Activated CD4-positive, alpha-beta T cell treated with anti-CD3 and anti-CD28 coated beads, Interleukin-2, amount 50 U/mL, for 48 hours (primary cell): ENCODE data around the gene ANK2.
"Not testable (repeated sequence)": the region's sequence is repeated elsewhere in the genome, so short reads cannot be mapped to it uniquely, and the experiment has no call there.

Experiments used
- DNase-seq, 2 experiments: peaks; one replicate each; pipeline ENCODE4 v3.0.0-alpha.2; 2020

Gene ANK2

GRCh38 chr4:113052379-113052951 lies 3.0 kb downstream of the ANK2 start:
- DNase-seq: no peak

- no peak for DNase-seq
These were observed 4.4 kb downstream of the ANK2 start for GRCh38 chr4:113053883-113054282.

GRCh38 chr4:113056318-113056717 lies 6.9 kb downstream of the ANK2 start:
- DNase-seq: no peak

- no peak for DNase-seq
These were observed 8.4 kb downstream of the ANK2 start for GRCh38 chr4:113057891-113058290.

GRCh38 chr4:113059449-113060182 lies 10.2 kb downstream of the ANK2 start:
- DNase-seq: no peak

- DNase-seq: no peak
These were observed 11.4 kb downstream of the ANK2 start for GRCh38 chr4:113060853-113061252.

GRCh38 chr4:113064244-113064643 lies 14.8 kb downstream of the ANK2 start:
- DNase-seq: no peak

GRCh38 chr4:113065629-113066028 lies 16.2 kb downstream of the ANK2 start:
- DNase-seq: no peak

- not testable (repeated sequence) for DNase-seq
These were observed 19.3 kb downstream of the ANK2 start for GRCh38 chr4:113068771-113069170.

- DNase-seq: no peak
These were observed 19.9 kb downstream of the ANK2 start for GRCh38 chr4:113069212-113069892.

GRCh38 chr4:113070755-113071154 lies 21.3 kb downstream of the ANK2 start:
- no peak for DNase-seq

GRCh38 chr4:113071274-113071673 lies 21.8 kb downstream of the ANK2 start:
- no peak for DNase-seq

- no peak for DNase-seq
These were observed 22.4 kb downstream of the ANK2 start for GRCh38 chr4:113071805-113072204.

GRCh38 chr4:113073451-113074005 lies 24.1 kb downstream of the ANK2 start:
- no peak for DNase-seq

- DNase-seq: no peak
These were observed 28.1 kb downstream of the ANK2 start for GRCh38 chr4:113077575-113077974.

- no peak for DNase-seq
These were observed 28.6 kb downstream of the ANK2 start for GRCh38 chr4:113078066-113078465.

GRCh38 chr4:113080050-113080449 lies 30.6 kb downstream of the ANK2 start:
- no peak for DNase-seq

GRCh38 chr4:113080624-113081023 lies 31.2 kb downstream of the ANK2 start:
- no peak for DNase-seq

GRCh38 chr4:113083346-113083745 lies 33.9 kb downstream of the ANK2 start:
- DNase-seq: no peak

- no peak for DNase-seq
These were observed 36.8 kb downstream of the ANK2 start for GRCh38 chr4:113086172-113086695.

GRCh38 chr4:113088050-113088449 lies 38.6 kb downstream of the ANK2 start:
- DNase-seq: no peak

- no peak for DNase-seq
These were observed 41.5 kb downstream of the ANK2 start for GRCh38 chr4:113090954-113091353.

GRCh38 chr4:113094331-113094730 lies 44.9 kb downstream of the ANK2 start:
- DNase-seq: no peak

GRCh38 chr4:113094802-113095201 lies 45.3 kb downstream of the ANK2 start:
- no peak for DNase-seq
